ENCODE measurements around the gene EVC. TPM values are rescaled to one million over a fixed set of nuclear protein-coding genes. Genes with fewer than 3 reads are reported as not detected.
A peak's percentile ranks its signal among the peaks of the same experiment; 100 is the strongest.

The EVC gene
- total RNA-seq, 1 donor from 2014 or later: 27.6 TPM

DNA sequence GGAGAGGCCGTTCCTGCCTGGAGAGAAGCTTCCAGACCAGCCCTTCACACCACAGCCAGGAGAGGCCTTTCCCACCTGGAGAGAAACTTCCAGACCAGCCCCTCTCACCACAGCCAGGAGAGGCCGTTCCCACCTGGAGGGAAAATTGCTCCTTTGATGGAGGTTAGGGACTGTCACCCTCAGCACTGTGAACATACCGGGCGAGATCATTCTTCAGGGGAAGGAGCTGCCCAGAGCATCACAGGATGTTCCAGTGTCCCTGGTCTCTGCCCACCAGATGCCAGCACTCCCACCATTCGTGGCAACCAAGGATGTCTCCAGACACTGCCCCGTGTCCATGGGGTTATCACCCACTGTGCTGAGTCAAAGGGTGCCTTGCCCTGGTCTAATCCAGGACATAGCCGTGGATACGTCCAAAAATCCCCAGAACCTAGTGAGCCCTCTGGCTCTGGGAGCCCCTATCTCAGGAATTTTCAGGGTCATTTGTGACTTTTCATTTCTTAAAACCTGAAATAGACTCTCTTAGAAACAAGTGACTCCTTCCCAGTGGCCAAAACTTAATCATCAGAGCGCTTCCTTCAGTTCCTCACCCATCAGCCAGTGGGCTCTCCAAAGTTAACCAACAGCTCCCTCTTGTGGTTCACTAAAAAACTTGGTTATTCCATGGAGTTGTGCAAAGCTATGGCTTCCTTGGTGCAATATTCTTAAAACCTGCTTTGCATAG lies 101.7 kb downstream of the EVC start:
- Histone ChIP-seq H3K9me3 (no peaks in the 10 kb centered on the region), H3K4me1 (no peaks in the 10 kb centered on the region), H3K4me3 (no peak overlapping the region), H3K27me3 (no peaks in the 10 kb centered on the region), H3K27ac (no peak overlapping the region), H3K36me3 (peaks cover 17% of the 10 kb centered on the region)
- TF ChIP-seq, protein P1, sequence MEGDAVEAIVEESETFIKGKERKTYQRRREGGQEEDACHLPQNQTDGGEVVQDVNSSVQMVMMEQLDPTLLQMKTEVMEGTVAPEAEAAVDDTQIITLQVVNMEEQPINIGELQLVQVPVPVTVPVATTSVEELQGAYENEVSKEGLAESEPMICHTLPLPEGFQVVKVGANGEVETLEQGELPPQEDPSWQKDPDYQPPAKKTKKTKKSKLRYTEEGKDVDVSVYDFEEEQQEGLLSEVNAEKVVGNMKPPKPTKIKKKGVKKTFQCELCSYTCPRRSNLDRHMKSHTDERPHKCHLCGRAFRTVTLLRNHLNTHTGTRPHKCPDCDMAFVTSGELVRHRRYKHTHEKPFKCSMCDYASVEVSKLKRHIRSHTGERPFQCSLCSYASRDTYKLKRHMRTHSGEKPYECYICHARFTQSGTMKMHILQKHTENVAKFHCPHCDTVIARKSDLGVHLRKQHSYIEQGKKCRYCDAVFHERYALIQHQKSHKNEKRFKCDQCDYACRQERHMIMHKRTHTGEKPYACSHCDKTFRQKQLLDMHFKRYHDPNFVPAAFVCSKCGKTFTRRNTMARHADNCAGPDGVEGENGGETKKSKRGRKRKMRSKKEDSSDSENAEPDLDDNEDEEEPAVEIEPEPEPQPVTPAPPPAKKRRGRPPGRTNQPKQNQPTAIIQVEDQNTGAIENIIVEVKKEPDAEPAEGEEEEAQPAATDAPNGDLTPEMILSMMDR (IDR thresholded peaks at IDR 0.05): peak; percentile 69
- DNase-seq (no peak), ATAC-seq (peak; percentile 69)
- intact Hi-C loops (cut with DNase I): no loop called here

DNA sequence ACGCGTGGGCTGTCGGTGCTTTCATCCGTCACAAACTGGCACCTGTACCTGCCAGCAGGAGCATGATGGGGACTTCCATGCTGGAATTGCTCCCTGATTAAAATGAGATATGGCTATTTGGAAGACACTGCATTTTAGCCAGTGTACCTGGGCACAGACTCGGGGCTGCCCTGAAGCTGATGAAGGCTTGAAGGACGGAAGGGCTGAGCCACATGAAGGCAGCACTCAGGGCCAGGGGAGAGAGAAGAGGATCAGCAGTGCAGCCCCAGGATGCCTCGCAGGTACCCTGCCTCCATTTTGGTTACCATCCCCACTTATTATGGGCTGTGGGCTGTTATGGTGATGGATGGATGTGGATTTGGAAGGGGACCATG lies 102.9 kb downstream of the EVC start:
- Histone ChIP-seq H3K9me3 (no peaks in the 10 kb centered on the region), H3K36me3 (peaks cover 11% of the 10 kb centered on the region), H3K27ac (no peak overlapping the region), H3K4me3 (no peak overlapping the region), H3K4me1 (no peaks in the 10 kb centered on the region), H3K27me3 (no peaks in the 10 kb centered on the region)
- TF ChIP-seq, protein P1 (IDR thresholded peaks at IDR 0.05): no peak
- DNase-seq (no peak), ATAC-seq (no peak)
- intact Hi-C loops (cut with DNase I): no loop called here

DNA sequence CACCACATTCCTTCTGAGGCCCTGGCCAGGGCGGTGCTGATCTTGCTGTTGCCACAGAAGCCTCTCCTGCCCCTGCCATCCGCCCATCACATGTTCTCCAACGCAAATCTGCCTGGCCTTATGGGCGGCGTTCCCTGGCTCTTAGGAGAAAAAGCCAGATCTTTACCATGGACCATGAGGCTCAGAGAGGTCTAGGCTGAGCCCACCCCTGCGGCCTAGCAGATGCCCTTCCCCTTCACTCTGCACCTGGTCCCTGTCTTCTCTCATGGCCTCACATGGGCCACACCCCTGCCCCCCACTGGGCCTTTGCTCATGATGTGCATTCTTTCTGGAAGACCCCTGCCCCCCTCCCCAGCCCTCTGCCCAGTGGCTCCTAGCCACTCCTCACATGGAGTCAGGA lies 103.4 kb downstream of the EVC start:
- TF ChIP-seq, protein P1 (IDR thresholded peaks at IDR 0.05): no peak

DNA sequence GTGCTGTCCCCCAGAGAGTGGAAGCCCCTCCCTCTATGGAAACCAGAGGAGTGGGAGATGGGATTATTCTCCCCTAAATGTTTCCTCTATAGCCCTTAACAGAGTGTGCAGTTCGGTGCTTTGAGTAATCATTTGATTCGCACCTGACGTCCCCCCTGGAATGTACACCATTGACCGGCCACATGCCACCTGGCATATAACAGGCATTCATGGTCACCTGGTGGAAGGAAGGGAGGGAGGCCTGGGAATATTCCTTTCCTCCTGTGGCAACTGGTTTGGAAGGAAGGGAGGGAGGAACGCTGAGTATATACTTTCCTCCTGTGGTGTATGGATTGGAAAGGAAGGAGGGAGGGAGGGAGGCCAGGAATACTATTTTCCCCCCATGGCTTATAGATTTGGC lies 104.6 kb downstream of the EVC start:
- ATAC-seq (no peak), DNase-seq (peak; percentile 20)
- TF ChIP-seq, protein P1 (IDR thresholded peaks at IDR 0.05): no peak
- no peak overlapping the region for H3K27ac ChIP-seq
- no peaks in the 10 kb centered on the region for H3K27me3 ChIP-seq
- no peaks in the 10 kb centered on the region for H3K9me3 ChIP-seq
- peaks cover 16% of the 10 kb centered on the region for H3K36me3 ChIP-seq
- intact Hi-C loops (cut with DNase I): no loop called here
- no peak overlapping the region for H3K4me3 ChIP-seq
- H3K4me1 ChIP-seq: no peaks in the 10 kb centered on the region

More for the DNA sequence above, 103.4 kb downstream of the EVC start:
- Histone ChIP-seq H3K36me3 (peaks cover 10% of the 10 kb centered on the region), H3K9me3 (no peaks in the 10 kb centered on the region), H3K4me1 (no peaks in the 10 kb centered on the region), H3K4me3 (no peak overlapping the region), H3K27me3 (no peaks in the 10 kb centered on the region), H3K27ac (no peak overlapping the region)
- ATAC-seq (no peak), DNase-seq (no peak)
- intact Hi-C loops (cut with DNase I): no loop called here

DNA sequence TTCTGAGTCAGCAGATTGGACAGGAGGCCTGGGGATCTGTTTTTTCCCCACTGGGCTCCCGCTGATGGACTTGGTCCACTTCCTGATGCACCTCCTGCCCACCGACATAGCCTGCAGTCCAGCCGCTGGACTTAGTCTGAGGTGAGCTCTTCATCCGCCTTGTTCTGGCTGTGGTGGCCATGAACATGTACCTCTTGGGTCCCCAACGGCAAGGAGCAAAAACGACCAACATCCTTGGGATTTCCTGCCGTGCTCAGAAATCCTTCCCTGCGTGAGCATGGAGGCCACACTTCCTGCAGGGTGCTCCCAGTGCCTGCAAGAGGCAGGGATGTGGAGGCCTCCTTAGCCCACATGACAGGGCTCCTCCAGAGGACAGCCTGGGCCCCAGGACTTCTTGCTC lies 105.1 kb downstream of the EVC start:
- Histone ChIP-seq H3K4me1 (no peaks in the 10 kb centered on the region), H3K27me3 (no peaks in the 10 kb centered on the region), H3K36me3 (peaks cover 13% of the 10 kb centered on the region), H3K4me3 (no peak overlapping the region), H3K27ac (no peak overlapping the region), H3K9me3 (no peaks in the 10 kb centered on the region)
- ATAC-seq (no peak), DNase-seq (peak; percentile 29)
- TF ChIP-seq, protein P1 (IDR thresholded peaks at IDR 0.05): no peak
- intact Hi-C loops (cut with DNase I): no loop called here

Measured in upper lobe of right lung (tissue), 1 donor.